Effector memory CD4-positive, alpha-beta T cell (primary cell): Measurements from ENCODE around the gene OR1S2.
"Not testable (repeated sequence)": the region's sequence is repeated elsewhere in the genome, so short reads cannot be mapped to it uniquely, and the experiment has no call there.

Experiments used
- DNase-seq, 3 donors: peaks; one replicate each; pipeline ENCODE4 v3.0.0-alpha.2; 2020
- H3K27ac ChIP-seq: 2 replicates; pipeline ENCODE4 v1.7.0; 2013; ENCODE audit warnings: mild to moderate bottlenecking, low read length, moderate library complexity; ENCODE audit not compliant: insufficient read depth, poor library complexity, severe bottlenecking
- H3K27me3 ChIP-seq: replicated peaks from 2 replicates; pipeline ENCODE4 v1.7.0; 2013; ENCODE audit warnings: mild to moderate bottlenecking, low read length; ENCODE audit not compliant: insufficient read depth, control insufficient read depth, poor library complexity, severe bottlenecking
- H3K36me3 ChIP-seq: 2 replicates; pipeline ENCODE4 v1.7.0; 2013; ENCODE audit warnings: mild to moderate bottlenecking, low read length, moderate library complexity; ENCODE audit not compliant: control insufficient read depth, insufficient read depth
- H3K4me1 ChIP-seq: 2 replicates; pipeline ENCODE4 v1.7.0; 2013; ENCODE audit warnings: low read length, mild to moderate bottlenecking; ENCODE audit not compliant: control insufficient read depth, insufficient read depth, poor library complexity, severe bottlenecking
- H3K4me3 ChIP-seq: 2 replicates; pipeline ENCODE4 v1.7.0; 2013; ENCODE audit warnings: low read length, low read depth, mild to moderate bottlenecking; ENCODE audit not compliant: insufficient read depth, poor library complexity, severe bottlenecking
- H3K9me3 ChIP-seq: 2 replicates; pipeline ENCODE4 v1.7.0; 2013; ENCODE audit warnings: mild to moderate bottlenecking, low read length, moderate library complexity; ENCODE audit not compliant: control insufficient read depth
- total RNA-seq, 3 donors: gene quantifications; one replicate each; lab custom pipeline; 2026; lab: John Stamatoyannopoulos, UW

The OR1S2 gene
- total RNA-seq: 0 reads per million in 3 donors

- H3K36me3 ChIP-seq: no peaks in the 10 kb centered on the region
- no peaks in the 10 kb centered on the region for H3K9me3 ChIP-seq
- H3K27me3 ChIP-seq: no peaks in the 10 kb centered on the region
- H3K4me1 ChIP-seq: no peaks in the 10 kb centered on the region
- no peak within 1 kb of the TSS for H3K27ac ChIP-seq
- H3K4me3 ChIP-seq: no peak within 1 kb of the TSS
- no peak for DNase-seq
These were observed at the start of gene OR1S2 for GRCh38 chr11:58204042-58204441. TSS of gene OR1S2 (minus strand) at chr11:58204142. CDS start at chr11:58204142, 0 bp downstream.

- Histone ChIP-seq H3K9me3 (no peaks in the 10 kb centered on the region), H3K4me1 (no peaks in the 10 kb centered on the region), H3K4me3 (no peak overlapping the region), H3K27me3 (no peaks in the 10 kb centered on the region), H3K36me3 (no peaks in the 10 kb centered on the region), H3K27ac (no peak overlapping the region)
- no peak for DNase-seq
These were observed 40.0 kb upstream of the OR1S2 start for GRCh38 chr11:58243954-58244353.

GRCh38 chr11:58227956-58228615, 24.1 kb upstream of the OR1S2 start:
- Histone ChIP-seq H3K4me3 (no peak overlapping the region), H3K4me1 (no peaks in the 10 kb centered on the region), H3K9me3 (no peaks in the 10 kb centered on the region), H3K27me3 (no peaks in the 10 kb centered on the region), H3K27ac (no peak overlapping the region), H3K36me3 (no peaks in the 10 kb centered on the region)
- DNase-seq: no peak

GRCh38 chr11:58222721-58223120, 18.8 kb upstream of the OR1S2 start:
- no peaks in the 10 kb centered on the region for H3K4me1 ChIP-seq
- H3K27me3 ChIP-seq: no peaks in the 10 kb centered on the region
- no peak overlapping the region for H3K4me3 ChIP-seq
- no peak overlapping the region for H3K27ac ChIP-seq
- no peaks in the 10 kb centered on the region for H3K9me3 ChIP-seq
- no peaks in the 10 kb centered on the region for H3K36me3 ChIP-seq
- DNase-seq: no peak

- Histone ChIP-seq H3K4me3 (no peak overlapping the region), H3K36me3 (no peaks in the 10 kb centered on the region), H3K9me3 (no peaks in the 10 kb centered on the region), H3K27ac (no peak overlapping the region), H3K27me3 (no peaks in the 10 kb centered on the region), H3K4me1 (no peaks in the 10 kb centered on the region)
- no peak for DNase-seq
These were observed 12.5 kb upstream of the OR1S2 start for GRCh38 chr11:58216476-58216875.

GRCh38 chr11:58212420-58212819, 8.5 kb upstream of the OR1S2 start, which contains the start of gene OR1S1:
TSS of gene OR1S1 (plus strand) at chr11:58212720.
- H3K4me1 ChIP-seq, H3K36me3 ChIP-seq, H3K27ac ChIP-seq, H3K27me3 ChIP-seq, DNase-seq, H3K4me3 ChIP-seq, H3K9me3 ChIP-seq: not testable (repeated sequence)

GRCh38 chr11:58199271-58199670, 4.7 kb downstream of the OR1S2 start:
- no peaks in the 10 kb centered on the region for H3K4me1 ChIP-seq
- no peaks in the 10 kb centered on the region for H3K36me3 ChIP-seq
- no peak for DNase-seq
- H3K9me3 ChIP-seq: no peaks in the 10 kb centered on the region
- no peak overlapping the region for H3K27ac ChIP-seq
- H3K4me3 ChIP-seq: no peak overlapping the region
- no peaks in the 10 kb centered on the region for H3K27me3 ChIP-seq

- H3K27me3 ChIP-seq: no peaks in the 10 kb centered on the region
- no peak for DNase-seq
- H3K27ac ChIP-seq: no peak overlapping the region
- H3K4me3 ChIP-seq: no peak overlapping the region
- H3K4me1 ChIP-seq: no peaks in the 10 kb centered on the region
- H3K36me3 ChIP-seq: no peaks in the 10 kb centered on the region
- no peaks in the 10 kb centered on the region for H3K9me3 ChIP-seq
These were observed 8.0 kb downstream of the OR1S2 start for GRCh38 chr11:58195939-58196338.

GRCh38 chr11:58193391-58193790, 10.6 kb downstream of the OR1S2 start:
- Histone ChIP-seq H3K27me3 (no peaks in the 10 kb centered on the region), H3K36me3 (no peaks in the 10 kb centered on the region), H3K4me1 (no peaks in the 10 kb centered on the region), H3K4me3 (no peak overlapping the region), H3K27ac (no peak overlapping the region), H3K9me3 (no peaks in the 10 kb centered on the region)
- DNase-seq: no peak

GRCh38 chr11:58192229-58192628, 11.7 kb downstream of the OR1S2 start:
- H3K36me3 ChIP-seq: no peaks in the 10 kb centered on the region
- H3K4me1 ChIP-seq: no peaks in the 10 kb centered on the region
- H3K4me3 ChIP-seq: no peak overlapping the region
- no peaks in the 10 kb centered on the region for H3K27me3 ChIP-seq
- H3K9me3 ChIP-seq: no peaks in the 10 kb centered on the region
- H3K27ac ChIP-seq: no peak overlapping the region
- DNase-seq: no peak
